Esophagus squamous epithelium (tissue), 4 donors: ENCODE data around the gene COX20.

Experiments used
- POLR2A ChIP-seq, 4 donors: fragments of 450-650 bp; IDR thresholded peaks; one replicate each; pipeline ENCODE4 v1.6.1; 2017; ENCODE audit warnings: antibody characterized with exemption in 4 of 4, mild to moderate bottlenecking in 4 of 4, moderate library complexity in 3 of 4
- TF ChIP-seq, protein P1 (sequence below), 6 experiments: fragments of 450-650 bp in 4 of 6; fragments of 200-600 bp in 2 of 6; sonication (generic) in 2 of 6; IDR thresholded peaks; one replicate each; pipeline ENCODE4 v1.5.1; 2016 to 2019; ENCODE audit warnings: antibody characterized with exemption in 6 of 6, mild to moderate bottlenecking in 4 of 6, moderate library complexity in 4 of 6

DNA sequence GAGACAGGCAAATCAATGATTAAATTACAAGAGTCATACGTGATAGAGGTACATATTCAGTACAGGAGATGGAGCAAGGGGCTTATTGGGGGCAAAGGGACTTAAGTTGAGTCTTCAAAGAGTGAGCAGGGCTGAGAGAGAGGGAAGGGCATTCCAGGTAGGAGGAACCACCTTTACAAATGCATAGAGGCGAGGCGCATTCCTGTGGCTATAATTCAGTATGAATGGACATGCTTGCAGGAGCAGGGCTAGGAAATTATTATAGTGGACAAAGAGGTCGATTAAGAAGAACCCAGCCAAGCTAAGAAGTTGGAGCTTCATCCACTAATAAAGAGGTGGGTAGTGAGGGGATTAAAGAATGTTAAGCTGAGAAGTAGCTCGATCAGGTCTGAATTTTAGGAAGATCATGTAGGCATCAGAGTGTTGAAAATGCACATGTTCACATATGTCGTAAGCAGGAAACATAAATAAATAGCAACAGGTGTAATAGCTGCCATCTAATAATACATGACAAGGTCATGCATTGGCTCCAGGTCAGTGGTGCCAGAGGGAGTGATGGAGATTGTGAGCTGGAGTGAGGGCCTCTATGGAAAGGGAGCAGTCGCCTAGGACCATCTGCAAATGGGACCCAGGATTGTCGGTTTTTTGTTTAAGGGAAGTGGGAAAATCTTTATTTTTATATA is 40.9 kb downstream of the COX20 start:
- no peak for TF ChIP-seq POLR2A (IDR thresholded peaks at IDR 0.05)
- TF ChIP-seq, protein P1, sequence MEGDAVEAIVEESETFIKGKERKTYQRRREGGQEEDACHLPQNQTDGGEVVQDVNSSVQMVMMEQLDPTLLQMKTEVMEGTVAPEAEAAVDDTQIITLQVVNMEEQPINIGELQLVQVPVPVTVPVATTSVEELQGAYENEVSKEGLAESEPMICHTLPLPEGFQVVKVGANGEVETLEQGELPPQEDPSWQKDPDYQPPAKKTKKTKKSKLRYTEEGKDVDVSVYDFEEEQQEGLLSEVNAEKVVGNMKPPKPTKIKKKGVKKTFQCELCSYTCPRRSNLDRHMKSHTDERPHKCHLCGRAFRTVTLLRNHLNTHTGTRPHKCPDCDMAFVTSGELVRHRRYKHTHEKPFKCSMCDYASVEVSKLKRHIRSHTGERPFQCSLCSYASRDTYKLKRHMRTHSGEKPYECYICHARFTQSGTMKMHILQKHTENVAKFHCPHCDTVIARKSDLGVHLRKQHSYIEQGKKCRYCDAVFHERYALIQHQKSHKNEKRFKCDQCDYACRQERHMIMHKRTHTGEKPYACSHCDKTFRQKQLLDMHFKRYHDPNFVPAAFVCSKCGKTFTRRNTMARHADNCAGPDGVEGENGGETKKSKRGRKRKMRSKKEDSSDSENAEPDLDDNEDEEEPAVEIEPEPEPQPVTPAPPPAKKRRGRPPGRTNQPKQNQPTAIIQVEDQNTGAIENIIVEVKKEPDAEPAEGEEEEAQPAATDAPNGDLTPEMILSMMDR (IDR thresholded peaks at IDR 0.05): no peak
